Activated gamma-delta T cell treated with Interleukin-2 at 50 U/mL for 16 hours (primary cell): Measurements from ENCODE around the gene CNTNAP3.
"Not testable (repeated sequence)": the region's sequence is repeated elsewhere in the genome, so short reads cannot be mapped to it uniquely, and the experiment has no call there.

Experiments
- DNase-seq: peaks from one replicate; pipeline ENCODE4 v3.0.0-alpha.2; 2020

CNTNAP3 gene

DNA sequence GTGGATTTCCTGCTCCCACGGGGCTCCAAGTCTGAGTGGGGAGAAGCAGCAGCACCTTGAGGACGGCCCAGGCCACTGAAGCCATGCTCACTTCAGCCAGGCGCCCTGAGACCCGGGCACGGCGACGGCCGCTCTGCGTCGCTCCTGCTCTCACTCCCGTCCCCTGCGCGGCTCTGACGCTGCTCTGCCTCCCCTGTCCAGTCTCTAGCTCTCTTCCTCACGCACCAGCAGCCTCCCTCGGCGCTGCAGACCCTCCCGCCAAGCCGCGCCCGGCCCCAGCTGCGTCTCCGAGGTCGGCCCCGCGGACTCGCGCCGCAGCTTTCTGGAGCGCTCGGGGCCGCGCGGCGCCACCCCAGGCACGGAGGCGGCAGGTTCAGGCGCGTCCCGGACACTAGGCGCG, at the start of gene CNTNAP3:
Gene CNTNAP3 (minus strand): TSS at position 188 of the 400 bp plus-strand sequence. CDS start 103 bp downstream, at position 85.
- DNase-seq, result not testable (repeated sequence)

DNA sequence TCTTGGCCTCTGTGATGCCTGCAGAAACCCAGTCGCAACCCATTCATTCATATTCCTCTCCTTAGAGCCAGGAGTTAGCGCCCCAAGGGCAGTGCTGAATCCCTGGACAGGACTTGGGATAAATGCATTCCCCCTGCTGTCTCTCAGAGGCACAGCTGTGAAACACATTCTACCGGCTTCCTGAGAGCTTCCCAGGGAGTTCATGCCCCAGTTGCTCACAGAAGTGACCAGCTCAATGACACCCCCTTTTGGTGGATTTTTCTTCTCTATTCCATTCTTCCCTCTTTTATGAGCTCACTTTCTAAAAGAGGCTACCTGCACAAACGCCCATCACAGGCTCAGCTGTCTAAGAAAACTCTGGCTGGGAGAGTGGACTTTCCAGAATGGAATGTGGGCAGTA, 8.0 kb downstream of the CNTNAP3 start:
- not testable (repeated sequence) for DNase-seq

DNA sequence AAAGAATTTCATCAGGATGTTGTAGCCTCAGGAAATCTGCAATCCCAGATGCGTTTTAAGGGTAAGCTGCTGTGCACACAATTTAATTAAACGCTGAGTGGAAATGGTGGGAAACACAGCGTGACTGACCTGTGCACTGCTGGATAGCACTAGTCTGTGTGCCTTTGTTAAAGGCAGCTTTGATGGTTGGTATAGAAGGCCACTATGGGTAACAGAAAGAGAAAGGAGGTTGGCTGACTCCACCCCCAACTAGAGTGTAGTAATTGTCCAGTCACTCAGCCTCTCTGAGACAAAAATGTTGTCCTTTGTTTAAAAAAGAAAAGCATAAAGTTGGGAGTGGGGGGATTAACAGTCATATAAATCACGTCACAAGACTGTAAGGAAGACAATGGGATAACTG, 45.5 kb downstream of the CNTNAP3 start:
- DNase-seq, result not testable (repeated sequence)

DNA sequence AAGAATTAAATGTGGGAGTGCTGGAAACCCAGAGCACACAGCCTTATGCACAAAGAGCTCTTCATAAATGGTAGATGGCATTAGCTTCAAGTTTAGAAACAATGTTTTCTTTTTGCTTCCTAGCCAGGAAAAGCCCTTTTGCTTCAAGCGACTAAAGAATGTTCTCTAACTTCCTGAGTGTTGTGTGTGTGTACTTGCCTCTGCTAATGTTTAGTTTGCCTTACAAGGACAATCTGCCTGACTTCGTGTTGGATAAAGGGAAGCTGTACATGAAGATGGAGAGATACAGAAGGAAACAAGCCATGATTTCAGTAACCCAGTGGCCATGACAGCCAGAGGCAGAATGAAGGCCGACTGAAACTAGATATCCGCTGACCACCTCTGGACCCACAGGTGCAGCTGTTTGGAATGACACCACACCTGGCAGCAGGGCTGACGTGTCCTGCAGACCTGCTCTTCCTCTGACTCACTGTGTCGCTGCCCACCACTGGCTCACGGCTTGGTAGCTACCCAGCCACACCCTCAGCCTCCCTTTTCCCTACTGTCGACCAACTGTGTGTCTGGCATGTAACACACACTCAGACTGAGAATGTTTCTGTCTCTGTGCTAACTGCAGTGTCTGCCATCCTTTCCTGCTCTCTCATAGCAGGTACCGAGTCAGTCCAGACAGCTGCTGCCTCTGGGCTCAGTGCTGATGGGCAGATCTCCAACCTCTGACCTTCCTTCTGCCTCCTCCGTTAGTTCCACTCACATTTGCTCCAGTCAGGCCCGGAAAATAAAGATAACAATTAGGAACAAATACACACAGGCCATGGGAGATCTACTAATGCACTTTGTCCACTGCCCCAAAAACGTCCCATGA, 55.6 kb downstream of the CNTNAP3 start:
- DNase-seq, result not testable (repeated sequence)

DNA sequence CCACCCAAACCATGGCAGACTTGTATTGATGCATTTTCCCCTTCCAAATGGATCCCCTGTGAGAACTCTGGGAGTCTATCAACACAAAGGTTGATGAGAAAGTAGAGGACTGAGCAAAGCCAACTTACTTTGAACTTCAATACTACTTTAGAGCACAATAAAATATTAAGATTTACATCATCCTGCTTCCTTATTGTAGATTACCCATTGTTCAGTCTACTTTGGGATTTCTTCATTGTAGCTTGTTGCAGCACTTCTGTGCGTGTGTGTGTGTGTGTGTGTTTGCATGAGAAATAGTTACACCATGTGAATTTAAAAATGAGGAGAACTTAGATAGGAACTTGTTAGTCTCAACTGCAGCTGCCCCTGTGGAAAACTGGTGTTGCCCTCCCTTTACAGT, 72.0 kb downstream of the CNTNAP3 start:
- DNase-seq, result not testable (repeated sequence)

DNA sequence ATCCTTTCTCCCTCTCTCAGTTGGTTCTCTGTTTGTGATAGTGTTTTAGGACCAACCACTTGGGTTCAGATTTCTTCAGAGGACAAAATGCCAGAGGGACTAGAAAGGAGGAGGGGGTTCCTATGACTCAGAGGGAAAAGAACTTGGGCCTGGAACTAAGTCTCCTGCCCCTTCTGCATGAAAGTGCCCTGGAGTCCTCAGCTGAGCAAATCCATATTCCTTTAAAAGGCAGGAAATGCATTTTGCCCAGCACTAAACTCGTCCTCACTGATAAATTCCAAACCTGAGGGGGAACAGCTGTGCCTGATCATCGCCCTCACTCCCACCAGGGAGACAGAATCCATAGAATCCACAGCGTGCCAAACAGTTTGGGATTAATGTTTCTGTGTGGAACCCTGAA, 78.2 kb downstream of the CNTNAP3 start:
- not testable (repeated sequence) for DNase-seq

DNA sequence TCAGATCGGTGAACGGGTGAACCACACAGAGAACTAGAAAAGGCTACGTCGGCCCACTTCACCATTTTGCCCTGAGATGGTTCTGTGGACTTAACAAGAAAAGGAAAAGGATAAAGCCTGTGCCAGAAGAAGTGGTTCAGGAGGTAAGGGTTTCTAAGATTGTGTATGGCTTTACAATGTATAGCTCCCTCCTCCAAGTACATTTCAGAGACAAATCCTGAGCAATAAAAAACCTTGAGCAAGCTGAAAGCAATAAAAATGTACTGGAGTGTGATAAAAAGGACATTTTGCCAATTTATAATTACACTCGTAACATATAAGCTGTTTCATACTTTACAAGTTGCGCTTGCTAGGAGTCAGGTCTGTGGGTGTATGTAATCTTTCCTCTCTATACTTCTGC, 81.3 kb downstream of the CNTNAP3 start:
- DNase-seq, result not testable (repeated sequence)

DNA sequence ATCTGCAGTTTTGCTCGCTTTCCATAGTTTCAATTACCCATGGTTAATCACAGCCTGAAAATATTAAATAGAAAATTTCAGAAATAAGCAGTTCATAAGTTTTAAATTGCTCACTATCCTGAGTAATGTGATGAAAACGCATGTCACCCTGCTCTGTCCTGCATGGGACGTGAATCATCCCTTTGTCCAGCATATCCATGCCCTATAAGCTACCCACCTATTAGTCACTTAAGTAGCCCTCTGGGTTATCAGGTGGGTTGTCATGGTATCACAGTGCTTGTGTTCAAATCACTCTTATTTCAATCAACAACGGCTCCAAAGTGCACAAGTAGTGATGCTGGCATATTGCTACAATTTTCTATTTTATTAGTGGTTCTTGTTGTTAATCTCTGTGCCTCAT, 82.1 kb downstream of the CNTNAP3 start:
- not testable (repeated sequence) for DNase-seq

DNA sequence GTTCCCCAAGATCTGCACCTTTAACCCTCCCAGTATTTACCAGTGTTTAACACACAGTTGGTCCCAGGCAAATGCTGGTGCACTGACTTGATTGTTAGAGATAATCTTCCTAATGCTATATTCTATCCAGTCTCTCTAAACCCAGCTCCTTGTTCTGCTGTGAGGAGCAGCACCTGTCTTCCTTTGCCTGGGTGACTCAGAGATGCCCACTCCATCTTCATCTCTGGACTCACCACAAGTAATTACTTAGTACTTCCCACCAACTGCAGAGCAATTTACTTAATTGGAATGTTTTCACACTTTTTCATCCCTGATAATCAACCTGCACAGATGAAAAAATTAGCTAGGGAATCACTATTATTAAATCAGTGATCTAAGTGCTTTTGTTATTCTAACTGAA, 87.6 kb downstream of the CNTNAP3 start:
- DNase-seq, result not testable (repeated sequence)

DNA sequence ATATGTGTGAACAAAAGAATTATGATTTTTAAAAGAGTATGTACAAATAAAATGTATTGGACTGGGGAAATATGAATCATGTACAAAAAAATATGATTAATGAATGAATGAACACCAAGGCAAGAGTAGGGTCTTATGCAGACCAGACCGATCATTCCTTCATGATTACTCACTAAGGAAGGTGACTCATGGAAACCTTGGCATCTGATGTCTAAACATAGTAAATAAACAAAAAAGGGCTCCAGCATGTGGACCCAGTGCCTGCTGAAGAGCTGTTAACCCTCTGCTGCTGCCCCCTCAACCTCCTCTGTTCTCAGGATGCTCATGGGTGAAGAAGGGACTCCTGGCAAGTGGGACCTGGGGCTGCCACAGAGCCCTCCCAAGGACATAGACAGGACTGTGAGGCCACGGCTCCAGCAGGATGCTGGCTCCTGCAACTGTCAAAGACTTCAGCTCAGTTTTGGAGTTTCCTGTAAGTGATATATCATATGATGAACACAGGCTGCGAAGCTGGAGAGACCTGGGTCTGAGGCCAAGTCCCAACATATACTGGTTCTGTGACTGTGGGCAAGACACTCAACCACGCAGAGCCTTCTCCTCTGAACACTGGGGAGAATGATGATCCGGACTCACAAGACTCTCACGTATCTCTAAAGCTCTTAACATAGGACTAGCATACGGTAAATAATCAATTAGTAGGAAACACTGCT, 89.8 kb downstream of the CNTNAP3 start:
- DNase-seq, result not testable (repeated sequence)

DNA sequence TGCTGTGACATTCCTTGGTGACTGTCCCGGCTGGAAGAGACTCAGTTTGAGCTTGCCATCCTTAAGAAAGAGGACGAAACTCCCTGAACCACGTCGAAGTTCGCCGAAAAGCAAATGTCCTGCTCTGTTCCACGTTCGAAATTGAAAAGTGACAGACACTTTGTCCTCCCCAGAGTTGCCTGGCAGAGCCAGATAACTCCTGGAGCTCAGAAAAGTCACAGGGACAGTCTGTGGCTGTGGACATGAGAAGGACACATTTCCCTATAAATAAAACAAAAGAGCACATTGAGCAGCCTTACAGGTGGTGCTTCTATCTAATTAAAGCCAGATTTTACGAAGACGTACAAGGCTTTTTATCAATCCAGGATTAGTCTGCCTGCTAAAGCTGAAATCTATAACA, 116.6 kb downstream of the CNTNAP3 start:
- DNase-seq, result not testable (repeated sequence)

DNA sequence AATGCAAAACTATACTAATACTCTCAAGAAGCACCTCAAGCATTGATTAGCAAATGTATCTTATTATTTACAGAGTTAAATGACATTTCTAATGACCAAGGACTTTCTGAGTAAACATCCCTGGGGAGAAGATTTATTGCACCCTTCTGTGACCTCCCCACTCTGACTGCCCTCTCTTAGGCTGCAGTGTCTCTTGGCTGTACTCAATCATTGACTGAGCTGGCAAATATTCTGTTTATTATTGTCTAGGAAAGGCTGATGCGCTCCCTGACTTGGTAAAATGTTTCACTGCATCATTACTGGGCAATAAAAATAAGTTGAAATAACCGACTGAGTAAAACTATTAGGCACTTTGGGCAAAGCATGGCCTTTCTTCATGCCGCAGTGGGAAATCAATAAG, 130.3 kb downstream of the CNTNAP3 start:
- not testable (repeated sequence) for DNase-seq

DNA sequence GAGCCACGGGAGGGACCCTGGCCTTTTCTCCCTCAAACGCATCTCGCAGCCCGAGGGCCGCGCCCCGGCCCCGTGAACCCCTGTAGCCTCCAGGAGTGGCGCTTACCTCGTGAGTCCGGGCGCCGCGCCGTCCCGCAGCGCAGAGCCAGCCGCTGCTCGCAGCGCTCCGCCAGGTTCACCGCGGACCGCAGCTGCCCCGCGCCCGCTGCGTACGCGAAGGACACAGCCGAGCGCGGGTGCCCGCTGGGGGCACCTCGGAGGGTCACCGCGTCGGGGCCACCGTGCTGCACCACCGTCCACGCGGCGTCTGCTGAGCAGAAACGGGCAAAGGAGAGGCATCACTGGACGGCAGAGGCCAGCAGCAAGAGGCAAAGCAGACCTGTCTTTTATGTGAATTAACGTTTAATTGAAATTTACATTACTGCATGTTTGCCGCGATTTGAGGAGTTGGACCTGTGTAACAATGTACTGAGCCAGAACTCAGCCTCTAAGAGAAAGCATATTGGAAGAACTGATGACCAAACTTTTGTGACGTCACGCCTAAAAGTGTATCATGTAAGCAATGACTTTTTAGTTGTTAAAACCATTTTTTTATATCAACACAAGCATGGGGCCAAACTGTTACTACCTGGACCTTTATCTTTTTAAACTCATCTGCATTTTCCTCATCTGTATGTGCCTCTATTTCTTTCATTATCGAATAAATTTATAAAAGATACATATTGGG, 155.0 kb downstream of the CNTNAP3 start:
- DNase-seq, result not testable (repeated sequence)

DNA sequence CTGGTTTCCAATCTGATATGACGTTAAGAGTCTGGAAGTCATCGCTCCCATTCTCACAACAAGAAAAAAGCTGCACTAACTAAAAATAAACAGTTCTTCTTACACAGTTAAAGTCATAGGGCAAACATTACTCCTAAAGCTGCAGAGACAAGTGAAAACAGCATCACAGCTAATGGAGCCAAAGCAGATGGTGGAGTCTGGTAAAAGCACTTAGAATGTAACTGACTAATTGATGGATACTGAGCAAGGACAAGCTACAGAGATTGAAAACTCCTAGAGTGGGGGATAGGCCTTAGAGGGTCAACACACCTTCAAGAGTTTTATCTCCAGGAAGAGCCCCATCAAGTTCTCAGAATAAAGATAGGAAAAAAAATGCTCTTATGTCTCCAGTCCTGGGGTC, 166.6 kb downstream of the CNTNAP3 start:
- not testable (repeated sequence) for DNase-seq

DNA sequence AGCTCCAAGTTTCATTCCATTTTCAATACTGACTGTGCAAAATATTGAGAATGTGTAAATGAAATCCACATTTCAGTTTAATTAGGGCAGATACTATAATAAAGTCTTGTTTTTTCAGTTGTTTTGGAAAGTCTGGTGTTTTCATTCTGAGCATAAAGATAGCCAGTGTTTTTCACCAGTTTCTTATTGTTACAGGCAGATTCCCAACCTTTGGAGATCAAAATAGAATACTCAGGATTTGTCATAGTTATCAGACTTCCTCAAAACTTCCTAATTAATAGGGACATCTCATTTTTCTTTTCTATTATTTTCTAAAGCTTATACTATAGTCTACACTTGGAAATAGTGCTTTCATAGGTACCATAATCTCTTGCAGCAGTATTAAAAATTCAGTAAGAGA, 176.2 kb downstream of the CNTNAP3 start:
- DNase-seq, result not testable (repeated sequence)

DNA sequence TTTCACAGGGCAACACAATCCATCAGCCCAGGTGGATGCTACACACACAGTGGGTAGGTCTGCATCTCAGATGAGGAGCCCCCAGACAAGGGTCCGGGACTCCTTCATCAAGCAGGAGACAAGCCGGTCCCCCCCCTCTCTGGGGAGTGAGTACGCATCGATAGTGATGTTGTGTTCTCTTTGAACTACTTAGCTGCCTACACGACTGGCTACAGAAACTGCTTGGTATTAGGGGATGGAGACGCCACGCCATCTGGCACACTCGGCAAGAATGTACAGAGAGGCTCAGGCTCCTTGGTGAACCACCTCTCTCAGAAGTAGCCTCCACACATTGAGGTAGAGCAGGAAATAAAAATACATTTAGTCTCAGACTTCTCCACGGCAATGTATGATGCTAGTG, 179.8 kb downstream of the CNTNAP3 start:
- no peak for DNase-seq

DNA sequence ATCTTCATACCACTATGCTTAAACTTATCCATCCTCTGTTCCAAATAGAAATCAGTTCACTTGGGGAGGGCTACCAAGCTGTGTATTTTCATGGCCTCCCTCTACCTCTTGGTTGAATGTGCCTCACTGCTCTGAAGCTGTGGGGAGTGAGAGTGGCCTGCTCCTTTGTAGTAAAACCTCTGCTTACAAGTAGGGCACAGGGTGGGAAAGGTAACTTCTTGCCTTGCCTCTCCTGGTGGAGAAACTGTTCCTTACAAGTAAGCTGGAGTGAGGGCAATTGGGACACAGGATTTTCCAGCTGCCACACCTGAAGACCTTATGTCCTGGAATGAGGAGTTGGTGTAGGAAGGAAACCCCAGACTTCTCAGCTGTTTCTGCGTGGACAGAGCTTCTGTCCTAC, 190.8 kb downstream of the CNTNAP3 start:
- DNase-seq, result not testable (repeated sequence)

DNA sequence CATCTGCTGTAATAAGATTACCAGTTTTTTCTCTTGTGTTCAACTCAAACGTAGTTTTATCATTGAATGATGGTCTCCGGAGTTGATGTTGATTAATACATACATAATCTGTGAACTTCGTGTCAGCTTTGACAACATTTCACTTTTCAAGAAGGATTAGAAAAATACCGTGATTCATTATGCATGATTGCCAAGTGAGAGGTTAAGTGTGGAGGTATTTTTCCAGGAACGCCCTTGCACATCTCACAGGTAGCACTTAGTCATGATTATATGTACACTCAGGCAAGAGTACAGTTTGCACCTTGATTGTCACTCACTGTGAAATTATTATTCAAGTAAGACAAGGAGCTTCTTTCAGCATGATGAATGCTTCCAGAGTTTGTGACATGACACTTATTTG, 202.7 kb downstream of the CNTNAP3 start:
- not testable (repeated sequence) for DNase-seq

DNA sequence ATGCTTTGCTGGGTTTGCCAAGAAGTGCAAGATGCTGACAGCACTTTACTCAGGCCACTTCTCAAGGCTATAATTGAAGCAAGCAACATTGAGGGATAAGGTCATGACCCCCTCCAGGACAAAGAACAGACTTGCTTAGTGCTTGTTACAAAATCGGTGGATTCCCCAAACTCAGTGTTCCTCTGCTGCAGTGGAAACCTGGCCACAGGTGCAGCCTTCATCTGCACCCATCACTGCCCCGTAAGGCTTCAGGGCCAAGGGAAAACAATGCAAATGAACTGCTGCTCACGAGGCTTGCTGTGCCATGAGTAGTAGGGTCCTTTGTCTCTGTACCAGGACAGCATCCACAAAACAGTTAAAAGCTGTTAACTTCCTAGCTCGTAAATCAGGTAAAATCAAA, 205.4 kb downstream of the CNTNAP3 start:
- DNase-seq, result not testable (repeated sequence)

DNA sequence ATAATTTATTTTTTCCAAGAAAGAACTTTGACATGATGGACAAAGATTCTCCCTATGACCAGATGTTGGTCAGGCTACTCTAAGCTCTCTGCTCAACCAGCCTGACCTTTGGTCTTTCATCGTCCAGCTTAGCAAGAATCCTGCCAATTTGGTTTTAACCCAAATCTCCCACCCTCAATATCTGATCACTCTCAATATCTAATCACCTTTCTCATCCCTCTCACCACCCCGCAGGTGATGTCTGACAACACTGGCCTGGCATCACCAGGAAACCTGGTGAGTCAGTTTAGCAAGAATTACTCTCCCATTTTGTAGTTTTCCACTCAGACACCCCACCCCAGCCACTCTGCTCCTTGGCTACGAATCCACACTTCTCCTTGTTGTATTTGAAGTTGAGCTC, 207.9 kb downstream of the CNTNAP3 start:
- DNase-seq, result not testable (repeated sequence)

DNA sequence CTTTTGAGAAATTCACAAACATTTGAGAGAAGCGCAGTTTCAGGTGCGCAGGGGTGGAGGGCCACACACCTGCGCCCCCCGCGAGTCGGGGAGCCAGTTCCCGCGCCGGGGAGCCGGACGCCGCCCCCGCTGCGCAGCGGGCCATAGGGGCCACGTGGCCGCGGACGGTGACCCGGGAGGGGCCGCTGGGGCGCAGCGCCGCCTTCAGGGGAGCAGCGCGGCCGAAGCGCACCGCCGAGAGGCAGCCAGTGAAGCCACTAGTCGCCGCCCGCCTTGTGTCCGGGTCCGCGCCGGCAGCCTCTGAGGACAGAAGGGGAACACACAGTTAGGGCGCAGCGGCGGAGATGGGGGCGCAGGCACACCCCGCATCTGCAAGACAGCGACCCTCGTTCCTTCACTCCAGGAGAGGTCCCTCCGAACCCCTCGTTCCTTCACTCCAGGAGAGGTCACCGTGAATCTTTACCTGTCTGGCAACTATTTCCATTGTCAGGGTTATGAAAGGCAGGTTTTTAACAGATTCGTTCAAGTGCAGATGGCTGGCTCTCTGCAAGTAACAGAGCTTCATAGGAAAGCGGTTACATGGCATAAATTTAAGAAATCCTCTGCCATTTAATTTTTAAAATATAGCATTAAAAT, 209.2 kb downstream of the CNTNAP3 start:
- not testable (repeated sequence) for DNase-seq

DNA sequence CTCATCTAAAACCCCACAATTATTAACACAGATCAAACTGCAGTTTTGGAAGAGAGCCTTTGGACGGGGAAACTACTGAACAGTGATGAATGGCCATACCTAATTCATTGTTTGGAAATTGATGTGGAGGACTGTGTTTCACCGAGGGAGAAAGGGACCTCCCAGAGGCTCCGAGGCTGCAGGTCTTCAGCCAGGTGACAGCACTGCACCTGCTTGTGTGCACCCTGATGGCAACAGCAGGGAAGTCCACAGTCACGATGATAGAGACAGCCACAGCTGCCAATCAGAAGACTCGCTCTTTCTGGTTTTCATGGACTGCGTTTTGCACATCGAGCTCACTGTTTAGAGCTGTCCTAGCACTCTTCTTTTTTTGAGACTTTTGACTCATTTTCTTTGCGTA, 214.4 kb downstream of the CNTNAP3 start:
- not testable (repeated sequence) for DNase-seq

DNA sequence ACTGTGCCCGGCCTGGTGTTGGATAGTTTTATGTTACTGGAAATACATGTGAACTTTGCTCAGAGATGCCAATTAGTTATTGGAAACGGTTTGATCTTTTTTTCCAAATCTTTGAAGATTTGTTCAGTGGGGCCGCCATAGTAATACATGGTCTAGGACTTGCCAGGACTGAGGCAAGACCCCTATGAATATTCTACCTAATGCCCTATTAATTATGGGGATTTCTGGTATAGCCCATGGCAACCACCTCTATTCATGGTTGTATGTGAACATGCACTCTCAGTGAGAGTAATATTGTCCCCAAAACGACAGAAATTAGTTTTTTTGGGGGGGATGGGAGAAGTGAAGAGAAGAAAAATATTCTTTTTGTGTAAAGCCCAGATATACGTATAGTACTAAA, 220.3 kb downstream of the CNTNAP3 start:
- not testable (repeated sequence) for DNase-seq
